ENCODE measurements around the gene SLC27A5. TPM values are rescaled to one million over a fixed set of nuclear protein-coding genes. Genes with fewer than 3 reads are reported as not detected.
"Not testable (repeated sequence)": the region's sequence is repeated elsewhere in the genome, so short reads cannot be mapped to it uniquely, and the experiment has no call there.

Gene SLC27A5
- total and polyA plus RNA-seq, 2 donors, result 20.9 to 24.5 TPM

- peak overlapping the region in 1 of 2 donors; percentile 63 for H3K4me3 ChIP-seq (ENCODE audit: low read length in 2 of 2)
- no peaks in the 10 kb centered on the region for H3K27me3 ChIP-seq (ENCODE audit: control insufficient read depth in 2 of 2, insufficient read depth in 1 of 2, low read length in 1 of 2)
- peaks cover 20 to 30% of the 10 kb centered on the region in 2 donors for H3K36me3 ChIP-seq (ENCODE audit: control insufficient read depth in 2 of 2, insufficient read depth in 2 of 2, low read length in 1 of 2)
- H3K27ac ChIP-seq (ENCODE audit: low read depth in 1 of 2, low read length in 1 of 2), result peak overlapping the region; percentile 99
- no peak for DNase-seq (ENCODE audit: low read depth in 6 of 9, low spot score in 9 of 9)
- no peaks in the 10 kb centered on the region for H3K9me3 ChIP-seq (ENCODE audit: control insufficient read depth in 2 of 2, insufficient read depth in 1 of 2, low read length in 1 of 2)
- WGBS, result 93% methylated on average over 15 of the region's 15 CpGs
- peaks cover 14 to 29% of the 10 kb centered on the region in 2 donors for H3K4me1 ChIP-seq (ENCODE audit: control insufficient read depth in 2 of 2, insufficient read depth in 2 of 2, low read length in 2 of 2)
Measured at GRCh38 chr19:58477130-58477529, 34.7 kb downstream of the SLC27A5 start.

GRCh38 chr19:58476498-58477015, 35.2 kb downstream of the SLC27A5 start:
- H3K36me3 ChIP-seq (ENCODE audit: control insufficient read depth in 2 of 2, insufficient read depth in 2 of 2, low read length in 1 of 2), result peaks cover 25 to 36% of the 10 kb centered on the region in 2 donors
- H3K4me1 ChIP-seq (ENCODE audit: control insufficient read depth in 2 of 2, insufficient read depth in 2 of 2, low read length in 2 of 2), result peaks cover 14 to 25% of the 10 kb centered on the region in 2 donors
- H3K27ac ChIP-seq (ENCODE audit: low read depth in 1 of 2, low read length in 1 of 2), result peak overlapping the region; percentile 99
- peak overlapping the region; percentile 63 to 64 for H3K4me3 ChIP-seq (ENCODE audit: low read length in 2 of 2)
- H3K27me3 ChIP-seq (ENCODE audit: control insufficient read depth in 2 of 2, insufficient read depth in 1 of 2, low read length in 1 of 2), result no peaks in the 10 kb centered on the region
- H3K9me3 ChIP-seq (ENCODE audit: control insufficient read depth in 2 of 2, insufficient read depth in 1 of 2, low read length in 1 of 2), result no peaks in the 10 kb centered on the region
- peak in 1 of 9 donors; percentile 13 for DNase-seq (ENCODE audit: low read depth in 6 of 9, low spot score in 9 of 9)
- 6% methylated on average over 27 of the region's 27 CpGs for WGBS

GRCh38 chr19:58475714-58476497, 35.9 kb downstream of the SLC27A5 start, which contains the start of gene ZNF446:
Gene ZNF446 (plus strand): TSS chr19:58476352. CDS start chr19:58477219, 867 bp downstream.
- Histone ChIP-seq H3K9me3 (ENCODE audit: control insufficient read depth in 2 of 2, insufficient read depth in 1 of 2, low read length in 1 of 2) (no peaks in the 10 kb centered on the region), H3K27me3 (ENCODE audit: control insufficient read depth in 2 of 2, insufficient read depth in 1 of 2, low read length in 1 of 2) (no peaks in the 10 kb centered on the region), H3K36me3 (ENCODE audit: control insufficient read depth in 2 of 2, insufficient read depth in 2 of 2, low read length in 1 of 2) (peaks cover 23 to 35% of the 10 kb centered on the region in 2 donors), H3K27ac (ENCODE audit: low read depth in 1 of 2, low read length in 1 of 2) (peak within 1 kb of the TSS; percentile 99), H3K4me3 (ENCODE audit: low read length in 2 of 2) (peak within 1 kb of the TSS; percentile 63 to 64), H3K4me1 (ENCODE audit: control insufficient read depth in 2 of 2, insufficient read depth in 2 of 2, low read length in 2 of 2) (peaks cover 14 to 20% of the 10 kb centered on the region in 2 donors)
- WGBS, result under 1% methylated on average over 64 of the region's 64 CpGs
- peak; percentile 98 to 99 (median 99) for DNase-seq (ENCODE audit: low read depth in 6 of 9, low spot score in 9 of 9)

- H3K27ac ChIP-seq (ENCODE audit: low read depth in 1 of 2, low read length in 1 of 2), result peak overlapping the region; percentile 99
- H3K4me3 ChIP-seq (ENCODE audit: low read length in 2 of 2), result peak overlapping the region; percentile 63 to 64
- 30% methylated on average over 27 of the region's 27 CpGs for WGBS
- no peak for DNase-seq (ENCODE audit: low read depth in 6 of 9, low spot score in 9 of 9)
- H3K4me1 ChIP-seq (ENCODE audit: control insufficient read depth in 2 of 2, insufficient read depth in 2 of 2, low read length in 2 of 2), result peaks cover 14 to 20% of the 10 kb centered on the region in 2 donors
- H3K36me3 ChIP-seq (ENCODE audit: control insufficient read depth in 2 of 2, insufficient read depth in 2 of 2, low read length in 1 of 2), result peaks cover 26 to 35% of the 10 kb centered on the region in 2 donors
- no peaks in the 10 kb centered on the region for H3K9me3 ChIP-seq (ENCODE audit: control insufficient read depth in 2 of 2, insufficient read depth in 1 of 2, low read length in 1 of 2)
- no peaks in the 10 kb centered on the region for H3K27me3 ChIP-seq (ENCODE audit: control insufficient read depth in 2 of 2, insufficient read depth in 1 of 2, low read length in 1 of 2)
Measured at GRCh38 chr19:58474997-58475713, 36.6 kb downstream of the SLC27A5 start.

GRCh38 chr19:58474291-58474996, 37.3 kb downstream of the SLC27A5 start:
- Histone ChIP-seq H3K27me3 (ENCODE audit: control insufficient read depth in 2 of 2, insufficient read depth in 1 of 2, low read length in 1 of 2) (no peaks in the 10 kb centered on the region), H3K4me3 (ENCODE audit: low read length in 2 of 2) (no peak overlapping the region), H3K36me3 (ENCODE audit: control insufficient read depth in 2 of 2, insufficient read depth in 2 of 2, low read length in 1 of 2) (peaks cover 27 to 41% of the 10 kb centered on the region in 2 donors), H3K4me1 (ENCODE audit: control insufficient read depth in 2 of 2, insufficient read depth in 2 of 2, low read length in 2 of 2) (peaks cover 14 to 20% of the 10 kb centered on the region in 2 donors), H3K27ac (ENCODE audit: low read depth in 1 of 2, low read length in 1 of 2) (no peak overlapping the region), H3K9me3 (ENCODE audit: control insufficient read depth in 2 of 2, insufficient read depth in 1 of 2, low read length in 1 of 2) (no peaks in the 10 kb centered on the region)
- 96% methylated on average over 12 of the region's 12 CpGs for WGBS
- DNase-seq (ENCODE audit: low read depth in 6 of 9, low spot score in 9 of 9), result no peak

- DNase-seq (ENCODE audit: low read depth in 6 of 9, low spot score in 9 of 9), result no peak
- no peaks in the 10 kb centered on the region for H3K27me3 ChIP-seq (ENCODE audit: control insufficient read depth in 2 of 2, insufficient read depth in 1 of 2, low read length in 1 of 2)
- H3K4me3 ChIP-seq (ENCODE audit: low read length in 2 of 2), result no peak overlapping the region
- H3K9me3 ChIP-seq (ENCODE audit: control insufficient read depth in 2 of 2, insufficient read depth in 1 of 2, low read length in 1 of 2), result no peaks in the 10 kb centered on the region
- peaks cover 30 to 42% of the 10 kb centered on the region in 2 donors for H3K36me3 ChIP-seq (ENCODE audit: control insufficient read depth in 2 of 2, insufficient read depth in 2 of 2, low read length in 1 of 2)
- peaks cover 14 to 20% of the 10 kb centered on the region in 2 donors for H3K4me1 ChIP-seq (ENCODE audit: control insufficient read depth in 2 of 2, insufficient read depth in 2 of 2, low read length in 2 of 2)
- no peak overlapping the region for H3K27ac ChIP-seq (ENCODE audit: low read depth in 1 of 2, low read length in 1 of 2)
Measured at GRCh38 chr19:58473775-58474174, 38.0 kb downstream of the SLC27A5 start.

GRCh38 chr19:58471736-58472135, 40.1 kb downstream of the SLC27A5 start:
- WGBS, result 97% methylated on average over 39 of the region's 39 CpGs

GRCh38 chr19:58470837-58471543, 40.8 kb downstream of the SLC27A5 start:
- H3K4me3 ChIP-seq (ENCODE audit: low read length in 2 of 2); DNase-seq (ENCODE audit: low read depth in 6 of 9, low spot score in 9 of 9); H3K27ac ChIP-seq (ENCODE audit: low read depth in 1 of 2, low read length in 1 of 2); H3K9me3 ChIP-seq (ENCODE audit: control insufficient read depth in 2 of 2, insufficient read depth in 1 of 2, low read length in 1 of 2); H3K27me3 ChIP-seq (ENCODE audit: control insufficient read depth in 2 of 2, insufficient read depth in 1 of 2, low read length in 1 of 2): not testable (repeated sequence)
- peaks cover 7 to 22% of the 10 kb centered on the region in 2 donors for H3K4me1 ChIP-seq (ENCODE audit: control insufficient read depth in 2 of 2, insufficient read depth in 2 of 2, low read length in 2 of 2)
- H3K36me3 ChIP-seq (ENCODE audit: control insufficient read depth in 2 of 2, insufficient read depth in 2 of 2, low read length in 1 of 2), result peaks cover 30 to 42% of the 10 kb centered on the region in 2 donors
- 98% methylated on average over 35 of the region's 53 CpGs for WGBS

More at GRCh38 chr19:58471736-58472135, 40.1 kb downstream of the SLC27A5 start:
- Histone ChIP-seq H3K36me3 (ENCODE audit: control insufficient read depth in 2 of 2, insufficient read depth in 2 of 2, low read length in 1 of 2) (peaks cover 30 to 42% of the 10 kb centered on the region in 2 donors), H3K27ac (ENCODE audit: low read depth in 1 of 2, low read length in 1 of 2) (no peak overlapping the region), H3K4me3 (ENCODE audit: low read length in 2 of 2) (no peak overlapping the region), H3K9me3 (ENCODE audit: control insufficient read depth in 2 of 2, insufficient read depth in 1 of 2, low read length in 1 of 2) (no peaks in the 10 kb centered on the region), H3K27me3 (ENCODE audit: control insufficient read depth in 2 of 2, insufficient read depth in 1 of 2, low read length in 1 of 2) (no peaks in the 10 kb centered on the region), H3K4me1 (ENCODE audit: control insufficient read depth in 2 of 2, insufficient read depth in 2 of 2, low read length in 2 of 2) (peaks cover 9 to 23% of the 10 kb centered on the region in 2 donors)
- no peak for DNase-seq (ENCODE audit: low read depth in 6 of 9, low spot score in 9 of 9)
